Fibroblast of the conjunctiva (primary cell): ENCODE measurements around the gene NRP1.

Experiments used
- DNase-seq: peaks from one replicate; pipeline ENCODE4 v3.0.0-alpha.2; 2010; ENCODE audit warnings: low read depth

Gene NRP1

GRCh38 chr10:33260403-33261149 is 73.9 kb downstream of the NRP1 start:
- no peak for DNase-seq

- DNase-seq: no peak
Measured at GRCh38 chr10:33258967-33259366, 75.5 kb downstream of the NRP1 start.

DNA sequence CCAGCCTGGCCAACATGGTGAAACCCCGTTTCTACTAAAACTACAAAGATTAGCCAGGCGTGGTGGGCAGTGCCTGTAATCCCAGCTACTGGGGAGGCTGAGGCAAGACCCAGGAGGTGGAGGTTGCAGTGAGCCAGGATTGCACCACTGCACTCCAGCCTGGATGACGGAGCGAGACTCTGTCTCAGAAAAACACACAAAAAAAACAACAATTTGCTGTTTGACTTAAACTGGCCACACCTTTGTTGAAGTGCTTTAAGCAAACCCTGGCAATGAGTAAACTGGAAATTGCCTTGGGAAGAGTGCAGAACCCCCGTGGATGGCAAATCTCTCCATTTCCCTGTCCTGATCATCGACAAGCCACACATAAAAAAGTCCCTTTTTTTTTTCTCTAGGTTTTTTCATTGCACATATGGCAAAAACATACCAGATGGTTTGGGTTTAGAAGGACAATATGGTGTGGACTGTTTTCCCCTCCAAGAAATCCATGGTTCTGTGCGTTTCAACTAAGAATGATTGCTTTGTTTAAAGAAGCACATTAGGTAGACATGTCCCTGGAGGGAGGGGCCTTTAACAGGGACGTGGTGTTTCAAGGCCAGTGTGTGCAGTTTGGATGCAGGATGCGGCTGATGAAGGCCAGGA is 76.9 kb downstream of the NRP1 start:
- DNase-seq: no peak

- no peak for DNase-seq
Measured at GRCh38 chr10:33256458-33256857, 78.0 kb downstream of the NRP1 start.

- no peak for DNase-seq
Measured at GRCh38 chr10:33254556-33255160, 79.8 kb downstream of the NRP1 start.

GRCh38 chr10:33253411-33253810 is 81.1 kb downstream of the NRP1 start:
- DNase-seq: no peak

DNA sequence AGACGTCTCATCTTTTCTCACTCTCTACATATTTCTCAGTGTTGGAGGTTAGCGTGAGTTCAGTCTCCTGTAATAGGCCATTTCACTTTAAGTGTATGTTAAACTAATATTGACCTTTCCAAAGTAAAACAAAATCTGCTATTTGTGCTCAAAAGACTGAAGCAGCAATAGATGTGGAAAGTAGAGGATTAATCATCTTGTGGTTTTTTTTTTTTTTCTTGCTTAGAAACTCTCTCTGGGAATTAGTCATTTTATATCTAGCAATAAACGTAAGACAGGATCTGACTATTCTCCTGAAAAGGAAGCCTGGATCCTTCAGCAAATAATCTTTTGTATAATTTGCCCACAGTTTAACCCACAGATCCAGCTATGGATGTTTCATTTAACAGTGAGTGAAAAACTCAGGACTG is 81.7 kb downstream of the NRP1 start:
- DNase-seq: no peak

GRCh38 chr10:33252324-33252723 is 82.1 kb downstream of the NRP1 start:
- DNase-seq: no peak

DNA sequence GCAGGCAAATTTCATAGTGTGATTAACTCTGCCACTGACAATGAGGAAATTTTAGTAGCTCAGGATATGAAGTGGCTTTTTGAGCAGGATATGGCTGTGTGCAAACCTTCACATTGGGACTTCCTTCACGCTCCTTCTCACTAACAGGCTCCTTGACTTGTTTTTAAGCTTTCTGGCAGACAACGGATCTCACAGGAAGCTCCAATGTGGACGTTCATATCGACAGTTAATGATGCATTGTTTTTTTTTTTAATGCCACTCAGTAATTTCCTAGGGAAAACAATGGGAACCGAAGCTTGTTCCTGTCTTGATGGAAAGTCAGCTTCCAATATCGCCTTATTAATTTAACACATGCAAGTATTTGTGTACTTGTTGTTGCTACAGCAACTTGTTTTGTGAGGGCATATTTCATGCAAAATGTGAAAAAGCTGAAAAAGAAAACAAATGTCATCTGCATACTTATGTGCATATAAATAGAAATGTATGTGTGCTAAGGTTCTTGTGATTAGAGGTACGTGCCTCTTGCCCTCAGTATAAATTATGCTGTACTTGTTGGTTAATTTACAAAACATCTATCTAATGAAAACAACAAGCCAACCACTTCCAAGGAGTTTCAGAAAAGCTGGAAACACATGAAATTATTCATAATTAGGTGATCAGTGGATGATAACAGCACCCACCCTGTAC is 84.7 kb downstream of the NRP1 start:
- no peak for DNase-seq

DNA sequence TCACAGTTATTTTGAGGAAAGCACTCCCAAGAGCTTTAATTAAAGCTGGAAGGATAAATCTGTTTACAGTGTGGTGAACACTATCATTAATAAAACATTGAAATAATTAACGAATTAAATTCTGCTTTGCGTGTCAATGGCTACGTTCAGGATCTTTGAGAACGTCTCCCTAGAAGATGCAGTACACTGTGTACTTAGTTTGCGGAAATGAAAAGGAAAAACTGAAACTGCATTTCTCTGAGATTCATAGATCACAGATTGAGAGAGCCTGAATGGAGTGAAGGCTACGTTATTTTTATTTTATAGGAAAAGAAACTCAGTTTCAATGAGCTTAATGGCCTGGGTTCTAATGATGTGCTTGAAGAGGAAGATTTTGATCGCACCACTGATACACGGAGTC is 85.3 kb downstream of the NRP1 start:
- DNase-seq: no peak

GRCh38 chr10:33248638-33249037 is 85.8 kb downstream of the NRP1 start:
- DNase-seq: no peak

DNA sequence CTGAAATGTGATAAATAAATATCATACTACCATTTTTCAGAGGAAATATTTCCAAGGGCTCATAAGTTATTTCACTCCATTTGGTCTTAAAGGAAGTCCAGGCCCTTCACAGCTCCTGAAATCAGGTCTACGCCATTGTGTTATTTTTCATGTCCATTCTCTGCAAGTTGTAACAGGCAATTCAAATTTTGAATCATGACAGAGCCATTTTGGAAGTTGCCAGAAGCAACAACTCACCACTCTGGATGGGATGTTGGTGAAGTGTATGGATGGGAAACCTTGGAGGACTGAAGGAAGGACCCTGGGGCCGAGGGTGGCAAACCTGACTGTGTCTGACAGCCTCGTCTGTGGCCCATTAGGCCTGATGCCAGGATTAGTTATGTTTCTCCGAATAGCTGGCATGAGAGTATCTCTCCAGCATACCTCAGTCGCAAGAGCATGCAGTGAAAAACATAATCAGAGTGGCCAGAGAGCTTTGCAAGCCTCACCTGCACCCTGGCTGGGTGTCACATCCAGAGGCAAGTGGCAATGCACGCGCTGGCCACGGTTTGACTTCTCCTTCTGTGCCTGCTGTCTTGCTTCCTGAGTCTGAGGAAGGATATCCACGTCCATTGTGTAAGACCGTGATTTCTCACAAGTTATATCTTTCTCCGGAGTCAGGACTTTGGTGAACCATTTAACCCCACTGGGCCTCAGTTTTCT is 87.1 kb downstream of the NRP1 start:
- DNase-seq: no peak

DNA sequence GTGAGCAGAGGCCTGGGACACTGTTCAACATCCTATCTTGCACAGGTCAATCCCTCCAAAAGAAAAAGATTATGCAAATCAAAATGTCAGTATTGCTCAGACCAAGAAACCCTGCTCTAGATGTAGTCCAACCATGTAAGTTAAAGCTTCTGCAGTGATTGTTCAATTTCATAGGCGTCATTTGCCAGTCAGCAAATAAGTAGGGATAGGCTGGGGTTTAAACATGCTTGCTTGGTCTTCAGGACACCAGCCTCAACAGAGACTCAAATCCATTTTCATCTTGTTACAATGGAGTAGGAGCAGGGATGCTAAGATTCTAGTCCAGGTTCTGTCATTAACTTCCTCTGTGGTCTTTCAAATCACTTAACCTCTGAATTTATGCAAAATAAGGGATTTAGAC is 89.1 kb downstream of the NRP1 start:
- DNase-seq: no peak

DNA sequence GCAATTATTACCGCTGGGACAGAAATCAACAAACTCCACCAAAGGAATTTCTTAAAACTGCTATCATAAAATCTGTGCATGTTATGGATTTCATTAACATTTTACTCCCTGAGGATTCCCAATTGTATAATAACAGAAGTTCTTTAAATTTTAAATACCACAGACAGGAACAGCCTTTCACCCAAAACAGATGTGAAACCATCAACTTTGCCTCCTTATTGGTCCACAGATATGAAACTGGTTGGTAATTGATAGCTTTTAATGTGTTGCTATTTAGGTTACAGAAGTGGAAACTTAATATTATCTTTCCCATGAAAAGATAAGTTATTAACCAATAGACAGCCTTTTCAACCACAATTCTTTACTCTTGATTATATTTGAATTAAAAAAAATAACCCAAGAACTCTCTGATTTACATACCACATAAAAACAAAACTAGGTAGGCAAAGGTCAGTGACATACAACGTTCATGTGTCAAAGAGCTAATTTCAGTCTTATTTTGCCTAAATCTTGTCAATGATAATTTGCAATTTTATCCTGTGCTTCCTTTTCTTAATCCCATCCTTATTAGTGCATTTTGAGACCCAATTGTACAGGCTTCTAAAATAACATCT is 90.0 kb downstream of the NRP1 start:
- no peak for DNase-seq

- DNase-seq: no peak
Measured at GRCh38 chr10:33243703-33244102, 90.8 kb downstream of the NRP1 start.

DNA sequence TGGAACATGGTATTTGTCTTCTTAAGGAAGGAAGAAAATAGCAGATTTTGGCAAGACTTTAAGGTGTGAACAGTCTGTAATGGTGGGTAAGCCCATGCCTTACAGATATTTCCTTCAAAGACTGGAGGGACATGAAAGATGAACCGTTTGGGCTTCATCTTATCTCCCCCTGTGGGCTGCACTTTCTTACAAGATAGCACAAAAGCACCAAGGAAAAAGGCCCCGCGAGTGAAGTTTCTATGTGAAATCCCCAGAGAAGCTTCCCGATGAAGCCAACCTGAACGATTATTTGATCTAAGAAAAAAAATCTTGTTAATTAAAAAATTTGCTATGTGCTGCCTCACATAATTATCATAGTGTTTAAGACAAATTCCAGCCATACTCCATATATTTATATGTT is 91.5 kb downstream of the NRP1 start:
- DNase-seq: no peak

- no peak for DNase-seq
Measured at GRCh38 chr10:33241351-33241750, 93.1 kb downstream of the NRP1 start.

GRCh38 chr10:33240931-33241330 is 93.5 kb downstream of the NRP1 start:
- no peak for DNase-seq

DNA sequence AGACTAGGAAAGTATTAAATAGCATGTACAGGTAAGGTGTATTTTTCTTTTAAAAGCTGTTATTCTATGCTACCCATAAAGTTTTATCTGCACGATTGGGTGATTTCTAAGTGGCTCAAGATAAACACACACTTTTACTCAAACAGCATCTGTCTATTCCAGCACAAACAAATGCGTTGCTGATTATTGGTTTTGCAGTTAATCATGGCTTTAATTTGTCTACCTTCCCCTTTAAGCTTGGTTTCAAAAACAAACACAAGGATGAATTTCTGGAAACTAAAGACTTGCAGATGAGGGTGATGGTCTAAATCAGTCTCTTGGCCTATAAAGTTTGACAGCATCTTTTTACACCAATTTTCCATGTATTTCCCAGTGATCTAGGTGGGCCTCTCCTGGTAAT is 94.2 kb downstream of the NRP1 start:
- no peak for DNase-seq

GRCh38 chr10:33239257-33239656 is 95.2 kb downstream of the NRP1 start:
- no peak for DNase-seq

DNA sequence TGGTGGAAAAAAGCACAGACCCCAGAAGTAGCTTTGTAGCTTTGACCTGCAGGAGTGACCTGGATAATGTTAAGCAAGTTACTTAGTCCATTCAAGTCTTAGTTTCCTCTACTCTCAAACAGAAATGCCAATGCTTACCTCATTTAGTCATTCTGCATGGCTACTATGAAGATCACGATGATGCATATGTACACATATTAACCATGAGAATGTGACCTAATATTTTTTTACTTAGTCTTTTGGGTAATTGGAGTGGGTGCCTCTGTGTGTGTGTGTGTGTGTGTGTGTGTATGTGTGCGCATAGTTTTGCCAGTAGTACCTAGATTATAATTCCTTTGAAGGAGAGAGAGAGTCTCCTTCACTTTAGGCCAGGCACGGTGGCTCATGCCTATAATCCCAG is 95.8 kb downstream of the NRP1 start:
- DNase-seq: no peak
